HEK293 (cell line): ENCODE measurements around the gene DCST1.
A peak's percentile ranks its signal among the peaks of the same experiment; 100 is the strongest.

ENCODE experiments used
- BCL11A ChIP-seq: fragments of 450-650 bp; formaldehyde crosslinking; IDR thresholded peaks from 2 replicates; pipeline ENCODE4 v1.5.1; 2016; ENCODE audit warnings: low read depth, missing biosample characterization, missing genetic modification characterization
- EGR2 ChIP-seq: fragments of 450-650 bp; formaldehyde crosslinking; IDR thresholded peaks from 2 replicates; pipeline ENCODE4 v1.5.1; 2016; ENCODE audit warnings: low read depth, missing biosample characterization, missing genetic modification characterization
- HOXD13 ChIP-seq: sonication (generic); formaldehyde crosslinking; IDR thresholded peaks from 2 replicates; pipeline ENCODE4 v1.8.0; 2022; ENCODE audit warnings: missing genetic modification reagents, borderline replicate concordance
- KLF1 ChIP-seq: fragments of 450-650 bp; formaldehyde crosslinking; IDR thresholded peaks from 2 replicates; pipeline ENCODE4 v1.5.1; 2016; ENCODE audit warnings: missing biosample characterization, missing genetic modification characterization
- KLF7 ChIP-seq: fragments of 450-650 bp; formaldehyde crosslinking; IDR thresholded peaks from 2 replicates; pipeline ENCODE4 v1.5.1; 2016; ENCODE audit warnings: missing biosample characterization, missing genetic modification characterization, borderline replicate concordance
- KLF9 ChIP-seq: fragments of 450-650 bp; formaldehyde crosslinking; IDR thresholded peaks from 2 replicates; pipeline ENCODE4 v1.5.1; 2016; ENCODE audit warnings: missing biosample characterization, missing genetic modification characterization, low read depth
- MEIS1 ChIP-seq: sonication (generic); formaldehyde crosslinking; IDR thresholded peaks from 2 replicates; pipeline ENCODE4 v1.8.1; 2022; ENCODE audit warnings: missing genetic modification reagents, mild to moderate bottlenecking, borderline replicate concordance
- OSR2 ChIP-seq: fragments of 450-650 bp; formaldehyde crosslinking; IDR thresholded peaks from 2 replicates; pipeline ENCODE4 v1.5.1; 2016; ENCODE audit warnings: missing biosample characterization, missing genetic modification characterization
- PRDM1 ChIP-seq: fragments of 450-650 bp; formaldehyde crosslinking; IDR thresholded peaks from 2 replicates; pipeline ENCODE4; 2016; ENCODE audit warnings: missing biosample characterization, missing genetic modification characterization
- REST ChIP-seq: fragments of 450-650 bp; formaldehyde crosslinking; IDR thresholded peaks from 2 replicates; pipeline ENCODE4 v1.5.1; 2016; ENCODE audit warnings: missing biosample characterization, missing genetic modification characterization
- WT1 ChIP-seq: fragments of 450-650 bp; formaldehyde crosslinking; IDR thresholded peaks from 2 replicates; pipeline ENCODE4 v1.5.1; 2016; ENCODE audit warnings: missing biosample characterization, missing genetic modification characterization
- ZBTB10 ChIP-seq: fragments of 450-650 bp; formaldehyde crosslinking; IDR thresholded peaks from 2 replicates; pipeline ENCODE4 v1.5.1; 2016; ENCODE audit warnings: missing biosample characterization, missing genetic modification characterization
- ZBTB21 ChIP-seq: fragments of 450-650 bp; formaldehyde crosslinking; IDR thresholded peaks from 2 replicates; pipeline ENCODE4 v1.5.1; 2017; ENCODE audit warnings: missing biosample characterization, missing genetic modification characterization
- ZBTB44 ChIP-seq: fragments of 450-650 bp; IDR thresholded peaks from 2 replicates; pipeline ENCODE4 v1.5.1; 2018; ENCODE audit warnings: missing biosample characterization, mild to moderate bottlenecking, missing genetic modification characterization
- ZBTB6 ChIP-seq: fragments of 450-650 bp; formaldehyde crosslinking; IDR thresholded peaks from 2 replicates; pipeline ENCODE4 v1.5.1; 2017; ENCODE audit warnings: missing biosample characterization, missing genetic modification characterization
- ZFP69B ChIP-seq: fragments of 450-650 bp; formaldehyde crosslinking; IDR thresholded peaks from 2 replicates; pipeline ENCODE4 v1.5.1; 2016; ENCODE audit warnings: missing biosample characterization, missing genetic modification characterization
- ZNF121 ChIP-seq: fragments of 450-650 bp; formaldehyde crosslinking; IDR thresholded peaks from 2 replicates; pipeline ENCODE4 v1.5.1; 2016; ENCODE audit warnings: missing biosample characterization, missing genetic modification characterization
- ZNF274 ChIP-seq, 2 experiments: fragments of 200-500 bp in 1 of 2; fragments of 450-650 bp in 1 of 2; sonication (Bioruptor generic) in 1 of 2; formaldehyde crosslinking in 1 of 2; IDR thresholded peaks; 2 replicates each; pipeline versions ENCODE4 v1.5.1 to v1.6.1; 2014 to 2016; ENCODE audit warnings: borderline replicate concordance in 1 of 2, inconsistent platforms in 1 of 2, low read length in 1 of 2, missing biosample characterization in 1 of 2, missing genetic modification characterization in 1 of 2
- ZNF280C ChIP-seq: fragments of 450-650 bp; formaldehyde crosslinking; IDR thresholded peaks from 2 replicates; pipeline ENCODE4 v1.5.1; 2016; ENCODE audit warnings: missing biosample characterization, missing genetic modification characterization
- ZNF391 ChIP-seq: fragments of 450-650 bp; formaldehyde crosslinking; IDR thresholded peaks from 2 replicates; pipeline ENCODE4 v1.5.1; 2016; ENCODE audit warnings: low read depth, missing biosample characterization, missing genetic modification characterization, borderline replicate concordance
- ZNF423 ChIP-seq: fragments of 450-650 bp; formaldehyde crosslinking; IDR thresholded peaks from 2 replicates; pipeline ENCODE4 v1.5.1; 2016; ENCODE audit warnings: missing biosample characterization, missing genetic modification characterization
- ZNF548 ChIP-seq: fragments of 450-650 bp; formaldehyde crosslinking; IDR thresholded peaks from 2 replicates; pipeline ENCODE4 v1.5.1; 2016; ENCODE audit warnings: missing biosample characterization, missing genetic modification characterization
- ZNF558 ChIP-seq: fragments of 450-650 bp; formaldehyde crosslinking; IDR thresholded peaks from 2 replicates; pipeline ENCODE4 v1.5.1; 2016; ENCODE audit warnings: missing biosample characterization, missing genetic modification characterization
- ZNF580 ChIP-seq: fragments of 450-650 bp; formaldehyde crosslinking; IDR thresholded peaks from 2 replicates; pipeline ENCODE4 v1.5.1; 2016; ENCODE audit warnings: missing biosample characterization, missing genetic modification characterization
- ZNF626 ChIP-seq: fragments of 450-650 bp; sonication (Bioruptor Pico); formaldehyde crosslinking; IDR thresholded peaks from 2 replicates; pipeline ENCODE4 v1.5.1; 2018; ENCODE audit warnings: missing biosample characterization, missing genetic modification characterization, inconsistent platforms
- ZNF701 ChIP-seq: fragments of 450-650 bp; formaldehyde crosslinking; IDR thresholded peaks from 2 replicates; pipeline ENCODE4 v1.5.1; 2016; ENCODE audit warnings: missing biosample characterization, missing genetic modification characterization
- ZNF776 ChIP-seq: fragments of 450-650 bp; formaldehyde crosslinking; IDR thresholded peaks from 2 replicates; pipeline ENCODE4 v1.5.0; 2017; ENCODE audit warnings: missing biosample characterization, missing genetic modification characterization, borderline replicate concordance
- ZNF792 ChIP-seq: fragments of 450-650 bp; formaldehyde crosslinking; IDR thresholded peaks from 2 replicates; pipeline ENCODE4 v1.5.1; 2016; ENCODE audit warnings: missing biosample characterization, missing genetic modification characterization

DCST1 gene

GRCh38 chr1:155002464-155003226 is 31.0 kb upstream of the DCST1 start, which contains the start of gene ZBTB7B (continued):
- TF ChIP-seq REST (tag by site-specific recombination), result 0 out of 2 replicates have a peak, but pooled peaks have one; percentile 13
- no peak for TF ChIP-seq ZNF423
- TF ChIP-seq ZBTB10 (tag by site-specific recombination), result peak; percentile 99
- TF ChIP-seq KLF9 (tag by site-specific recombination), result no peak
- no peak for TF ChIP-seq KLF7 (tag by site-specific recombination)
- TF ChIP-seq ZNF701 (tag by site-specific recombination), result no peak
- no peak for TF ChIP-seq OSR2 (tag by site-specific recombination)
- TF ChIP-seq ZNF580 (tag by site-specific recombination), result no peak
- TF ChIP-seq ZNF776 (tag by site-specific recombination), result no peak
- peak; percentile 32; the same call in 1 of the 2 replicates for TF ChIP-seq ZFP69B
- TF ChIP-seq ZNF280C (tag by site-specific recombination), result no peak
- no peak for TF ChIP-seq KLF1 (tag by site-specific recombination)
- no peak for TF ChIP-seq ZNF548 (tag by site-specific recombination)
- TF ChIP-seq PRDM1, result no peak
- 0 out of 2 replicates have a peak, but pooled peaks have one; percentile 4 for TF ChIP-seq EGR2 (tag by site-specific recombination)
- TF ChIP-seq HOXD13, result no peak
- TF ChIP-seq ZNF274 (IDR thresholded peaks at IDR 0.05; ENCODE audit: low read length), result no peak
- no peak for TF ChIP-seq ZNF274 (tag by site-specific recombination; IDR thresholded peaks at IDR 0.05; ENCODE audit: borderline replicate concordance)
- TF ChIP-seq ZNF121 (tag by site-specific recombination), result no peak
- no peak for TF ChIP-seq MEIS1 (CRISPR knock-in tag)
- no peak for TF ChIP-seq ZNF558
- TF ChIP-seq ZNF792 (tag by site-specific recombination), result no peak
- TF ChIP-seq ZBTB44, result no peak
- TF ChIP-seq ZBTB21, result no peak
- no peak for TF ChIP-seq ZNF626
- no peak for TF ChIP-seq ZNF391 (tag by site-specific recombination)
- TF ChIP-seq ZBTB6 (tag by site-specific recombination), result no peak
- no peak for TF ChIP-seq WT1 (tag by site-specific recombination)
- no peak for TF ChIP-seq BCL11A
